Subcutaneous adipose tissue (tissue), 4 donors: ENCODE results near the gene WDR27. TPM values are rescaled to one million over a fixed set of nuclear protein-coding genes. Genes with fewer than 3 reads are reported as not detected.

Experiments
- total RNA-seq, 4 donors: library from RNA; depleted of rRNA; stranded (reverse); fragments of >200 nt; gene quantifications; one replicate each; pipeline ENCODE4 v1.1.0, GENCODE V29; 2016
- TF ChIP-seq, protein P1 (sequence below): fragments of 450-650 bp; IDR thresholded peaks from one replicate; pipeline ENCODE4 v1.5.1; 2016; ENCODE audit warnings: low read depth, mild to moderate bottlenecking, control low read depth, antibody characterized with exemption, moderate library complexity

The WDR27 gene
- total RNA-seq, 4 donors from 2014 or later, result 26.0 to 36.4 (median 31.3) TPM

DNA sequence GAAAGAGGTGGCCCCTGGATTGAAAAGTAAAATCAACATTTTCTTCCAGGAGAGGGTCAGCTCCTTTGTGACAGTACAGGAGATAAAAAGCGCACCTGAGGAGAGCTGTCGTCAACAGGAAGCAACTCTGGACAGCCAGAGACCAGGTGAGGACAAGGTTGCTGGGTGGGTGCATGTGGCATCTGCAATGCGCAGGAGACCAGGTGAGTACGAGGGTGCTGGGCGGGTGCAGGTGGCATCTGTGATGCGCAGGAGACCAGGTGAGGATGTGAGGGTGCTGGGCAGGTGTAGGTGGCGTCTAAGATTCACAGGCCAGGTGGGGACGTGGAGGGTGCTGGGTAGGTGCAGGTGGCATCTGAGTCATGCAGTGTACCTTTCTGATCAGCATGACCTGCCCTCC is 38.4 kb downstream of the WDR27 start:
- TF ChIP-seq, protein P1, sequence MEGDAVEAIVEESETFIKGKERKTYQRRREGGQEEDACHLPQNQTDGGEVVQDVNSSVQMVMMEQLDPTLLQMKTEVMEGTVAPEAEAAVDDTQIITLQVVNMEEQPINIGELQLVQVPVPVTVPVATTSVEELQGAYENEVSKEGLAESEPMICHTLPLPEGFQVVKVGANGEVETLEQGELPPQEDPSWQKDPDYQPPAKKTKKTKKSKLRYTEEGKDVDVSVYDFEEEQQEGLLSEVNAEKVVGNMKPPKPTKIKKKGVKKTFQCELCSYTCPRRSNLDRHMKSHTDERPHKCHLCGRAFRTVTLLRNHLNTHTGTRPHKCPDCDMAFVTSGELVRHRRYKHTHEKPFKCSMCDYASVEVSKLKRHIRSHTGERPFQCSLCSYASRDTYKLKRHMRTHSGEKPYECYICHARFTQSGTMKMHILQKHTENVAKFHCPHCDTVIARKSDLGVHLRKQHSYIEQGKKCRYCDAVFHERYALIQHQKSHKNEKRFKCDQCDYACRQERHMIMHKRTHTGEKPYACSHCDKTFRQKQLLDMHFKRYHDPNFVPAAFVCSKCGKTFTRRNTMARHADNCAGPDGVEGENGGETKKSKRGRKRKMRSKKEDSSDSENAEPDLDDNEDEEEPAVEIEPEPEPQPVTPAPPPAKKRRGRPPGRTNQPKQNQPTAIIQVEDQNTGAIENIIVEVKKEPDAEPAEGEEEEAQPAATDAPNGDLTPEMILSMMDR, result no peak

GRCh38 chr6:169661391-169661756 is 40.5 kb downstream of the WDR27 start:
- TF ChIP-seq, protein P1, result no peak

DNA sequence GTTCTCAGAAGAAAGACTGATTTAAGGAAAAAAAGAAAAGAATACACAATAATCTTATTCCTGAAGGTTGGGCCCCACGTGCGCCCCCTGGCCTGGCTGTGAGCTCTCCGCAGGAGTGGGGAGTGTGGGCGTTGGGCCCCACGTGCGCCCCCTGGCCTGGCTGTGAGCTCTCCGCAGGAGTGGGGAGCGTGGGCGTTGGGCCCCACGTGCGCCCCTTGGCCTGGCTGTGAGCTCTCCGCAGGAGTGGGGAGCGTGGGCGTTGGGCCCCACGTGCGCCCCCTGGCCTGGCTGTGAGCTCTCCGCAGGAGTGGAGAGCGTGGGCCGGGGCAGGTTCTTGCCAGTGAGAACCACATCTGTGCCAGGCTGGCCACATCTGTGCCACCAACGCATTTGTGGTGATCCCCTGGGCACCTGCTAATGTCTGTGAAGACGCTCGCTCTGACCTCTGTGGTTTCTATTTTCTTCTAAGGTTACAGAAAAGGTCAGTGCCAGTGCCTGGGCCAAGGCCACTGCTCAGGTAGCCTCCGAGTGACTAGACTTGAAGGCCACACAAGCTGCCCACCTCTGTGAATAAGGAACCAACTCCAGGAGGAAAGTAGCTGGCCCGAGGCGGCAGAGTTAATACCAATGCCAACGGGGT is 41.0 kb downstream of the WDR27 start:
- TF ChIP-seq, protein P1, result no peak

- TF ChIP-seq, protein P1, result no peak
Observed at GRCh38 chr6:169659820-169660610, 41.8 kb downstream of the WDR27 start.

DNA sequence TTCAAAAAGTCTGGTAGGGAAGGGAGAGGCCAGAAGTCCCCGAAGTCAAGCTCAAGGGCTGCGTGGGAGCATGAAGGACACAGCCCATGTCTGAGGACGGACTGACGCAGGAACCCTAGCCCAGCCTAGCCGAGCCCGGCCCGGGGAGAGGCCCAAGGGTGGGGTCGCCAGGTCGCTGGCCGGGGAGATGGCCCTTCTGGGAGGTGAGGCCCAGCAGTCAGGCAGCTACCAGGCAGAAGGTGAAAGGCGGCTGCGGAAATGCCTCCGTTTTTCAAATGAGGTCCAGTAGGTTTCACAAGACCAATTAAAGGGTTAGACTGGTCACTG is 44.6 kb downstream of the WDR27 start:
- TF ChIP-seq, protein P1, result no peak

GRCh38 chr6:169656546-169657283 is 45.1 kb downstream of the WDR27 start:
- TF ChIP-seq, protein P1, result no peak
